RWPE1 (cell line): ENCODE results near the gene ADAD1.

ENCODE experiments used
- CTCF ChIA-PET: fragments of 350-600 bp; sonication (Branson Sonifier 250); formaldehyde crosslinking; extraction: SDS; loops from one replicate; lab custom pipeline; 2021; lab: Yijun Ruan, JAX
- POLR2A ChIA-PET: fragments of 400-600 bp; formaldehyde crosslinking; extraction: SDS; loops from one replicate; lab custom pipeline; 2020; ENCODE audit warnings: antibody characterized with exemption; ENCODE audit not compliant: low non-redundant PET; lab: Yijun Ruan, JAX
- DNase-seq: peaks from one replicate; pipeline ENCODE4 v3.0.0; 2012; ENCODE audit warnings: low spot score
- H3K27ac ChIP-seq: fragments of 450-650 bp; 2 replicates; pipeline ENCODE4 v1.5.1; 2017
- TF ChIP-seq, protein P1 (sequence below): fragments of 450-650 bp; conservative IDR thresholded peaks from 2 replicates; pipeline ENCODE4 v1.5.1; 2017; ENCODE audit warnings: low read depth, mild to moderate bottlenecking

ADAD1 gene

GRCh38 chr4:122431351-122431750 is 52.5 kb downstream of the ADAD1 start:
- no peak for DNase-seq
- ChIA-PET POLR2A (no interaction called here), CTCF (interaction anchor here (0.7 kb wide), 1 partner anchor 22 kb away, joined by 3 read pairs; no protein-coding TSS in a partner anchor)
- TF ChIP-seq, protein P1, sequence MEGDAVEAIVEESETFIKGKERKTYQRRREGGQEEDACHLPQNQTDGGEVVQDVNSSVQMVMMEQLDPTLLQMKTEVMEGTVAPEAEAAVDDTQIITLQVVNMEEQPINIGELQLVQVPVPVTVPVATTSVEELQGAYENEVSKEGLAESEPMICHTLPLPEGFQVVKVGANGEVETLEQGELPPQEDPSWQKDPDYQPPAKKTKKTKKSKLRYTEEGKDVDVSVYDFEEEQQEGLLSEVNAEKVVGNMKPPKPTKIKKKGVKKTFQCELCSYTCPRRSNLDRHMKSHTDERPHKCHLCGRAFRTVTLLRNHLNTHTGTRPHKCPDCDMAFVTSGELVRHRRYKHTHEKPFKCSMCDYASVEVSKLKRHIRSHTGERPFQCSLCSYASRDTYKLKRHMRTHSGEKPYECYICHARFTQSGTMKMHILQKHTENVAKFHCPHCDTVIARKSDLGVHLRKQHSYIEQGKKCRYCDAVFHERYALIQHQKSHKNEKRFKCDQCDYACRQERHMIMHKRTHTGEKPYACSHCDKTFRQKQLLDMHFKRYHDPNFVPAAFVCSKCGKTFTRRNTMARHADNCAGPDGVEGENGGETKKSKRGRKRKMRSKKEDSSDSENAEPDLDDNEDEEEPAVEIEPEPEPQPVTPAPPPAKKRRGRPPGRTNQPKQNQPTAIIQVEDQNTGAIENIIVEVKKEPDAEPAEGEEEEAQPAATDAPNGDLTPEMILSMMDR, result no peak
- no peak overlapping the region for H3K27ac ChIP-seq

DNA sequence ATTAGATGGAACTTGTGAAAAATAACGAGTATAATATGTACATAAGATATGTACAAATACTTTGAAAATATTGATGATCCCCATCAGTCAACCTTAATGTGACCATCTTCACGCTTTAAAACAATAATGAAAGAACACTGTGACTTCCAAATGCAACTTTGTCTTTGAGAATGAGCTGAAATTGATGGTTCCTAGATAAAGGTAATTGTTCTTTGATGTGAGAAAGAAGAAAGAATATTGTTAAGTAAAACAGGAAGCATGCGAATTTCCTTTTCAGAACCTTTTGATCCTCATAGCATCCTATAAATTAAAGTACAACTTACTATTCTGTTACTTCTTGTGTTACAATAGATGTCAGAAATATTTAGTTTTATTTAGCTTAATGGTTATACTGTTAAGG is 55.5 kb downstream of the ADAD1 start:
- POLR2A ChIA-PET, result no interaction called here
- no peak overlapping the region for H3K27ac ChIP-seq
- TF ChIP-seq, protein P1, result no peak
- DNase-seq, result no peak
- CTCF ChIA-PET, result no interaction called here

- peak; percentile 3 for DNase-seq
- H3K27ac ChIP-seq, result no peak overlapping the region
- TF ChIP-seq, protein P1, result no peak
- POLR2A ChIA-PET, result no interaction called here
- CTCF ChIA-PET, result no interaction called here
Observed at GRCh38 chr4:122450847-122451246, 72.0 kb downstream of the ADAD1 start.

GRCh38 chr4:122453384-122453995 is 74.7 kb downstream of the ADAD1 start:
- no peak for DNase-seq
- TF ChIP-seq, protein P1, result no peak
- no peak overlapping the region for H3K27ac ChIP-seq
- POLR2A ChIA-PET, result no interaction called here
- CTCF ChIA-PET, result interaction anchor here (0.7 kb wide), 1 partner anchor 59 kb away, joined by 4 read pairs; no protein-coding TSS in a partner anchor

DNA sequence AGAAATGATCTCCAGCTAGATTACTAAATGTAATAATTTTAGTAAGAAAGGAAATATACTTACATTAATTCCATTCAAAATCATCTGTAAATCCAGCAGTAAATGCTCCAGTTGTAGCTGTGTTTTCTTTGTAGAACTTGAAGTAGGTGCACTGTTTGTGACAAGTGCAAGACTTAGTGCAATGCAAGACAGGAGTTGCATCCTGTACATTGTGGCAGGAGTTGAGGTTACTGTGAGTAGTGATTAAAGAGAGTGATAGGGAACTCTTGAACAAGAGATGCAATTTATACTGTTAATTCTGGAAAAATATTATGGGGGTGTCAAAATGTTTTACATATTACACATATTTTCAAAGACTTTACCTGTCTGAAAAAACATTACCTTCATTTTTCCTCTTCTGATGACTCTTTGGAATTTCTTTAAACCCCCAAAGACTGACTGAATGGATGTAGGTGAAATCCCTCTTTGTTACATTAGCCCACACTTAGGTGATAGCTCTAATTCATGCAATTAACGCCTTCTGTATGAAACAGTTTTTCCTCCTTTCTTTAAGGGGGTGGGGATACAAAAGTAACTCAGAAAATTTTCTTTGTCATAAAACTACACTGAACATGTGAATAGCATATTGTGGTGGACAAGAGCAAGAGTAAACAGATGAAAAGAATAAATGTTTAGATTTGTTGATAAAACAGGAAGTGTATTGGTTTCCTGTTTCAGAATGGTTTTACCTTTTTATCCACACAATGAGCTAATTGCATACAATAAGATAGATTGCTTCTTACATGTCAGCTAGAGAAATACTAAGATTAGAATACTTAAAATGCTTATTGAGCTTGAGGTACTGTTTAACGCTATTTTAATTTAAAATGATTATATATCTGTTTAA is 77.7 kb downstream of the ADAD1 start, which contains the start of gene IL2:
IL2 (minus strand) TSS at position 495 of the 886 bp plus-strand sequence; CDS start at position 210, 285 bp downstream.
- ChIA-PET POLR2A (no interaction called here), CTCF (interaction anchor here (0.6 kb wide), 1 partner anchor 323 kb away, joined by 3 read pairs; no protein-coding TSS in a partner anchor)
- no peak within 1 kb of the TSS for H3K27ac ChIP-seq
- TF ChIP-seq, protein P1, result no peak
- no peak for DNase-seq

GRCh38 chr4:122458625-122459024 is 79.8 kb downstream of the ADAD1 start:
- ChIA-PET POLR2A (no interaction called here), CTCF (interaction anchor here (0.6 kb wide), 1 partner anchor 434 kb away, joined by 3 read pairs; no protein-coding TSS in a partner anchor)
- TF ChIP-seq, protein P1, result no peak
- peak; percentile 9 for DNase-seq
- H3K27ac ChIP-seq, result no peak overlapping the region
